H1 (cell line): ENCODE data around the gene BOLA3. TPM values are rescaled to one million over a fixed set of nuclear protein-coding genes. Genes with fewer than 3 reads are reported as not detected.

ENCODE experiments used
- ATF3 ChIP-seq: IDR thresholded peaks from 2 replicates; pipeline ENCODE4 v1.6.1; 2011; ENCODE audit warnings: low read depth, mild to moderate bottlenecking, low read length; ENCODE audit not compliant: insufficient read depth
- CHD2 ChIP-seq: IDR thresholded peaks from 2 replicates; pipeline ENCODE4 v1.6.1; 2012; ENCODE audit warnings: low read length, improper control_type of control experiment
- CREB1 ChIP-seq: IDR thresholded peaks from 2 replicates; pipeline ENCODE4 v1.6.1; 2012; ENCODE audit warnings: inconsistent platforms
- E2F6 ChIP-seq: IDR thresholded peaks from 2 replicates; pipeline ENCODE4 v1.6.1; 2012; ENCODE audit warnings: inconsistent platforms
- EGR1 ChIP-seq: IDR thresholded peaks from 2 replicates; pipeline ENCODE4 v1.6.1; 2011; ENCODE audit warnings: low read depth, low read length, borderline replicate concordance
- RBBP5 ChIP-seq: IDR thresholded peaks from 2 replicates; pipeline ENCODE4 v1.7.1; 2012; ENCODE audit warnings: low read depth, mild to moderate bottlenecking, inconsistent platforms, low read length, moderate library complexity, borderline replicate concordance
- TAF7 ChIP-seq: optimal IDR thresholded peaks from 2 replicates; pipeline ENCODE3; 2011; ENCODE audit warnings: low read depth, mild to moderate bottlenecking, inconsistent platforms, low read length, moderate library complexity, borderline replicate concordance
- polyA plus RNA-seq, 7 experiments: library from polyadenylated mRNA; depleted of rRNA in 3 of 7; stranded (reverse) in 5 of 7; unstranded in 2 of 7; fragments of >200 nt in 5 of 7; fragments of 200-250 nt in 2 of 7; gene quantifications; 1 replicate in 5 of 7; 2 replicates in 1 of 7; 4 replicates in 1 of 7; pipeline versions ENCODE4 v1.2.1 to v1.2.3, GENCODE V29; 2011 to 2013; ENCODE audit warnings: missing spikeins in 2 of 7, mixed read lengths in 2 of 7
- total RNA-seq: library from RNA; stranded (reverse); fragmentation: NEBNext Ultra II Directional; extraction: Animal tissue kit (Norgen Biotek cat#: 25700); gene quantifications from 2 replicates; pipeline ENCODE4 v1.2.1, GENCODE V29; 2021

BOLA3 gene
- total and polyA plus RNA-seq, 2 of the 8 experiments (the other 6 are each of a cell fraction or from before 2014, with no cell fraction given), result 46.1 to 67.3 TPM

DNA sequence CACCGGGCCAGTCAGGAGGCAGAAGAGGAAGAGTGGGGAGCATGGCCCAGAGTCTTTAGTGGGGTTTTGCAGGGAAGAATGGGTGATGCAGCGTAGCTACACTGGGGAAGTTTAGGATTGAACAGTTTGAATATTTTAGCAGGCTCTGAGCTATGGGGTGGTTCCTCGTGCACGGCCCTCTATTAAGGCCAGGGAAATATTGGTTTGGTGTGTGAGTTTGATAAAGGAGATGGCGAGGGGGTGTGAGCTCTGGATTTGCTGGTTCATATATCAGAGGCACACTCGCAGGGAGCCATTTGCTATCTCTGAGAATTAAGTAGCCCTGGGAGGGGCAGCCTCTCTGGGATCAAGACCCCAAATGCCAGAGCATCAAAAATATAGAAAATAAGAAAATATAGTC is 50.1 kb downstream of the BOLA3 start (continued):
- TF ChIP-seq ATF3 (no peak), EGR1 (no peak), RBBP5 (no peak), CHD2 (no peak), CREB1 (no peak), E2F6 (no peak), TAF7 (no peak)
- TF ChIP-seq, all 59 proteins: peak for 0
